ENCODE data around the gene ATP6V1B1. TPM values are rescaled to one million over a fixed set of nuclear protein-coding genes. Genes with fewer than 3 reads are reported as not detected.

The ATP6V1B1 gene
- total RNA-seq, 2 donors from 2014 or later: not detected

DNA sequence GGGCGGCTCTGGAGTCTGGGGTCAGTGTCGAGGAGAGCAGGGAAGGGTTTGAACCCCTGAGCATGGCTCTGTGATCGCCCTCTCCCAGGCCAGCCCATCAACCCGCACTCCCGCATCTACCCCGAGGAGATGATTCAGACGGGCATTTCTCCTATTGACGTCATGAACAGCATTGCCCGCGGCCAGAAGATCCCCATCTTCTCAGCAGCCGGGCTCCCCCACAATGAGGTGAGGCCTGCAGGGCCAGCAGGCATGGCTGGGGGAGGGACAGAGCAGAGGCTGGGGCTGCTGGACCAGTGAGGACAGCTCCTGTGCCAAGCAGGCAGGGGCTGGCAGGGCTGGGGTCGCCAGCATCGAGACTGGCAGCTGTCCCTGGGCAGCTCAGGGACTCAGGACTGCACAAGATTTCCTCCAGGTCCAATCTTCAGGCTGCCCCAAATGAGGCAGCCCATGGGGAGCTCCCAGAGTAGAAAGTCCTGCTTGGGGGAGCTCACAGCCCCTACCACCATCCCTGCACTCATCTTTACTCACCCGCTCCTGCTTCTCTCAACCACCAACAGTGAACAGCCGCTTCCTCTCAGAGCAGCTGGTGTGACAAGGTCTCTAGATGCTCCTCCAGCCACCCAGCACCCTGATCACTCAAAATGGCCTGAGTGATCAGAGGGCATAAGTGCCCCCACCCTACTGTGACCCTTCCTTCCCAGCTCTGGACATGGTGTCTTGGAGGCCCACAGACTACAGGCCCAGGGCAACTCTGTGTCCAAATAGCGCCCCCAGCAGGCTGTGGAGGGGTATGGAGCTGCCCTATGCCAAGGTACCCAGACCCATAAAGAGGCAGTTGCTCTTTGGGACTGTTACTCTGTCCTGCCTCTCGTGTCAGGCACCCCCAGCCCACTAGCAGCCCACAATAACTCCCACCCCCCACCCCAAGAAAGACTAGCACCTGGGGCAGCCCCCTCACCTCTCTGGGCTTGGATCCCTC is 24.4 kb downstream of the ATP6V1B1 start:
- peaks cover 24% of the 10 kb centered on the region for H3K27me3 Mint-ChIP-seq

DNA sequence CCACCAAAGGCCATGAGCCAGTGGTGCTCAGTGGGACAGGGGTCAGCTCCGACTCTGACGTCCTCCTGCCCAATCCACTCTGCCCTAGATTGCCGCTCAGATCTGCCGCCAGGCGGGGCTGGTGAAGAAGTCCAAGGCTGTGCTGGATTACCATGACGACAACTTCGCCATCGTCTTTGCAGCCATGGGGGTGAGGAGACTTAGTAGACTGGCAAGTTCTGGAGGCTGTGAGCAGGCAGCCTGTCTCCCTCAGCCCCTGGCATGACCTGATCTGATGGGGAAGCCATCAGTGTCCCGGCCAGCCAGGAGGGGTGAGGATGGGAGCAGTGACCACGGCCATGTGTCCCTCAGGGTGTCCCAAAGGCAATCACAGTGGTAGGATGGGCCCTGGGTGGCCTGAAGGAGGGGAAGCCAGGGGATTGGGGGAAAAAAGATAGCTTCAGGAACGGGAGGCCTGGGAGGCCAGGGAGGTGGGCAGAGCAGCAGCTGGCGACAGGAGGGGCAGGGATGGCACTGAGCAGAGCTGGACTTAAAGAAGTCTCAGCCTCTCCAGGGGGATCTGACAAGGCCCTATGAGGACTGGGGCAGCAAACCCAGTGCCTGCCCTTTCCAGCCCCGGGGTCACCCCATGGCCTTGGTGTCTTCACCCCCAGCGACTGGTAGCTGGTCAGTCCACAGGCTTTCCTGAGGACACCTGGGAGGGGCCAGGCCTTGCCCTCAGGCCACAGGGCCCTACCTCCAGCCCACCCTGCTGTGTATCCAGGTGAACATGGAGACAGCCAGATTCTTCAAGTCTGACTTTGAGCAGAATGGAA is 25.3 kb downstream of the ATP6V1B1 start:
- no peak overlapping the region for H3K4me3 Mint-ChIP-seq
- H3K4me1 Mint-ChIP-seq: peaks cover 5% of the 10 kb centered on the region
- H3K36me3 Mint-ChIP-seq (ENCODE audit: low read depth): no peaks in the 10 kb centered on the region
- H3K9me3 Mint-ChIP-seq: no peaks in the 10 kb centered on the region
- no peak overlapping the region for H3K27ac Mint-ChIP-seq
- H3K27me3 Mint-ChIP-seq: peaks cover 21% of the 10 kb centered on the region
- ATAC-seq (replicated peaks): no peak

More for the DNA sequence above, 24.4 kb downstream of the ATP6V1B1 start:
- Mint-ChIP-seq H3K27ac (no peak overlapping the region), H3K4me3 (no peak overlapping the region), H3K9me3 (no peaks in the 10 kb centered on the region), H3K36me3 (ENCODE audit: low read depth) (no peaks in the 10 kb centered on the region), H3K4me1 (peaks cover 5% of the 10 kb centered on the region)
- no peak for ATAC-seq (replicated peaks)

DNA sequence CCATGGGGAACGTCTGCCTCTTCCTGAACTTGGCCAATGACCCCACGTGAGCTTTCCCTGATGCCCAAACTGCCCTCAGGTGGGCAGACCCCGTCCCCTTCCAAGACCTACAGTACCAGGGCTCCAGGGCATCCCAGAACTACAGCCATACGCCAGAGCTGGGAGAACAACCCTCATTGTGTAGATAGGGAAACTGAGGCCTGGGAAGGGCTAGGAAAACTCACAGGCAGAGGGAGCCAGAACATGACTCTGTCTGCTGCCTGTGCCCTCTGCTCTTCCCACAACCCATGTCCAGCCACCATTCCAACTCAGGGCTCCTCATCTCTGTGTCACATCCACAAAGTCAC is 25.9 kb downstream of the ATP6V1B1 start:
- ATAC-seq (replicated peaks): no peak
- Mint-ChIP-seq H3K36me3 (ENCODE audit: low read depth) (no peaks in the 10 kb centered on the region), H3K4me1 (peaks cover 5% of the 10 kb centered on the region)

DNA sequence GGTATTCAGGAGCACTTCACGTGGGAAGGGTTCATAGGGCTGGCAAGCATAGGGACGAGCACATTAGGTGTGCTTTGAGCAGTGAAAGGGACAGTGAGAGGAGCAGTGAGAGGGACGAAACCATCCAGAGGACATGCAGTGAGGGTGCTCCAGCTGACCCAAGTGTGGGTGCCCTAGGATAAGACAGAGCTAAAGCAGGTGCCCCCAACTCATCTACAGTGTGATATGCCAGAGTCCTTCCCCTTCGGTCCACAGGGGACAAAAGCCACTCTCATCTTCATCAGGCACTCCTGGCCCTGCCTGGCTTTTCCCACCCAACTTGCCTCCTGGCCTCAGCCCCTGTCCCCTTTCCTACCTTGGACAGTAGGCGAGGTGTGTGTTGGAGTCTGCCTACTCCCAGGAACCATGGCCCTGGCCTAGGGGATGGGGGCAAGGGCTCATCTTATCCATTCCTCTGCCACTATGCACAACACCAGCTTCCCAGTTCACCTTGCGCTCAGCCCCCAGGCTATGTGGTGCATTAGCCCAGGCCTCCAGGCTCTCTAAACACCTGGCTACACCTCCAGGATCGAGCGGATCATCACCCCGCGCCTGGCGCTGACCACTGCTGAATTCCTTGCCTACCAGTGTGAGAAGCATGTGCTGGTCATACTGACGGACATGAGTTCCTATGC is 26.6 kb downstream of the ATP6V1B1 start:
- no peak for ATAC-seq (replicated peaks)
- H3K36me3 Mint-ChIP-seq (ENCODE audit: low read depth): no peaks in the 10 kb centered on the region
- no peaks in the 10 kb centered on the region for H3K9me3 Mint-ChIP-seq
- H3K4me3 Mint-ChIP-seq: no peak overlapping the region
- peaks cover 15% of the 10 kb centered on the region for H3K27me3 Mint-ChIP-seq
- no peak overlapping the region for H3K27ac Mint-ChIP-seq
- H3K4me1 Mint-ChIP-seq: peaks cover 5% of the 10 kb centered on the region

More for the DNA sequence above, 25.9 kb downstream of the ATP6V1B1 start:
- Mint-ChIP-seq H3K4me3 (no peak overlapping the region), H3K27ac (no peak overlapping the region), H3K9me3 (no peaks in the 10 kb centered on the region), H3K27me3 (peaks cover 17% of the 10 kb centered on the region)

DNA sequence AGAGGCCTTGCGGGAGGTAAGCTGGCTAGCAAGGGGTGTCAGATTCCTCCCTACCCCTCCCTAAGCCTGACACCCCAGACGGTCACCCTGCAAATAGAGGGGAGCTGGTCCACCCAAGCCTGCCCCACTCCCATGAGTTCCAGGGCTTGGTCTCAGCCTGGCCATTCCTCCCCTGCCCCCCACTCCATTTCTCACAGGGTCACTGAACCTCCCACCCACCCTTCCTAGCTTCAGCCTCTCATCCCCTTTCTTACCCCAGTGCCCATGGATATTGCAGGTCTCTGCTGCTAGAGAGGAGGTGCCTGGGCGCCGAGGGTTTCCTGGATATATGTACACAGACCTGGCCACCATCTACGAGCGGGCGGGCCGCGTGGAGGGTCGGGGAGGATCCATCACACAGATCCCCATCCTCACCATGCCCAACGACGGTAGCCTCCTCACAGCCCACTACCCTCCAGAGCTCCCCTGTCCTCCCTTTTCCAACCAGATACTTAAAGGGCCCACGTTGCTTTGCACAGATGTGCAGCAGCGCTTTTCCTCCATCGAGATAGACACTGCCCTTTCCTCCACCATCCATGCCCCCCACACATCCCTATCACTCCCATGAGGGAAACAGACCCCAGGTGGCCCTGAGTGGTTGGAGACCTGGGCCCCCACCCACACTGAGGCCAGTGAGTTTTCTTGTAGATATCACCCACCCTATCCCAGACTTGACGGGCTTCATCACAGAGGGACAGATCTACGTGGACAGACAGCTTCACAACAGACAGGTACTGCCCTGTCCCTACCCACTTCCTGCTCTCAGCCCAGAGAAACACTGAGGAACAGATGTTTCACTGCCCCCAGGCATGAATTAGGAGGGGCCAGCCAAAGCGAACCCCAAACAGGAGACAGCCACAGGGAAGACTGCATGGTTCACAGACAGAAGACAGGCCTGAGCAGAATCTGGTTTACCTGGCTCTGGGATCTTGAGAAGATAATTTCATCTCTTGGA is 27.5 kb downstream of the ATP6V1B1 start:
- Mint-ChIP-seq H3K9me3 (no peaks in the 10 kb centered on the region), H3K4me1 (peaks cover 5% of the 10 kb centered on the region), H3K27ac (no peak overlapping the region), H3K4me3 (no peak overlapping the region), H3K36me3 (ENCODE audit: low read depth) (no peaks in the 10 kb centered on the region), H3K27me3 (peaks cover 15% of the 10 kb centered on the region)
- ATAC-seq (replicated peaks): no peak

DNA sequence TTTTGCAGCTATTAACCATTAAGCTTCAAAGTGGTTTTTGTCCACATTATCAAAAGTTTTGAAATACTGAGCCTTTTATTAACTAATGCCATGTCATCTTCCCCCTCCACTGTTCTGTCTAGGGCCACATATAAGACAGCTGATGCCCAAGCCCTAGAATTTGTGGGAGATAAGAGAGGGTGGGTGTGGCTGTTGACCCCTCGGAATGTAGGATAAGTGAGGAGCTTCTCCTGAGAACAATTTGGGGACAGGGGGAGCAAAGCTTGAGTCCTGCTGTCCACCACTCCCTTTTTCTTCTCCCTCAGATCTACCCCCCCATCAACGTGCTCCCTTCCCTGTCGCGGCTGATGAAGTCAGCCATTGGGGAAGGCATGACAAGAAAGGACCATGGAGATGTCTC is 28.4 kb downstream of the ATP6V1B1 start:
- no peak for ATAC-seq (replicated peaks)
- Mint-ChIP-seq H3K9me3 (no peaks in the 10 kb centered on the region), H3K4me1 (peaks cover 5% of the 10 kb centered on the region), H3K4me3 (peak overlapping the region; percentile 80), H3K27ac (no peak overlapping the region), H3K27me3 (peaks cover 15% of the 10 kb centered on the region), H3K36me3 (ENCODE audit: low read depth) (no peaks in the 10 kb centered on the region)

DNA sequence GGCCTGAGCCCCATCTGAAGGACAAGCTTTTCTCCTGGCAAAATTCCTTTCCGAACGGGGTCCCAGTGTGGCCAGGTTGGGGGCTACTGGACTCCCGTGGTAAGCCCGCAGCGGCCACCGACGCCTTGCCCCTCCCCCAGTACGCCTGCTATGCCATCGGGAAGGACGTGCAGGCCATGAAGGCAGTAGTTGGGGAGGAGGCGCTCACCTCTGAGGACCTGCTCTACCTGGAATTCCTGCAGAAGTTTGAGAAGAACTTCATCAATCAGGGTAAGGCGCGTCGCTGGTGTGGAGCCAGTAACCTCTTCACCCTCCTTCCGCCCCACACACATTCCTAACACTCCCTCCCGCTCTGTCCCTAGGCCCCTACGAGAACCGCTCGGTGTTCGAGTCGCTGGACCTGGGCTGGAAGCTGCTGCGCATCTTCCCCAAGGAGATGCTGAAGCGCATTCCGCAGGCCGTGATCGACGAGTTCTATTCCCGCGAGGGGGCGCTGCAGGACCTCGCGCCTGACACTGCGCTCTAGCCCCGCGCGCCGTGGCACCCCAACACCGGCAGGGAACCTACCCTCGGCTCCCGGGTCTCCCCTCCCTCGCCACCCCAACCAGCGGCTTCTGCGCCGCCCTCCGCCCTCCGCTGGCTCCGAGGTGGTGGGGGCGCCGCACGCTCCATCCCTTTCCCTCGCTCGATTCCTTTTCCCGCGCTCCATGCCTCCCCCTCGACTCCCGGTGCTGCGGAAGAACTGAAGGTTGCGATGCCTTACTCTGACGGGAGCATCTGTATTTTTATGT is 29.1 kb downstream of the ATP6V1B1 start:
- peak overlapping the region; percentile 2 for H3K27ac Mint-ChIP-seq
- peak; percentile 99 for ATAC-seq (replicated peaks)
- H3K4me1 Mint-ChIP-seq: peaks cover 5% of the 10 kb centered on the region
- no peaks in the 10 kb centered on the region for H3K9me3 Mint-ChIP-seq
- H3K27me3 Mint-ChIP-seq: peaks cover 15% of the 10 kb centered on the region
- H3K36me3 Mint-ChIP-seq (ENCODE audit: low read depth): no peaks in the 10 kb centered on the region
- H3K4me3 Mint-ChIP-seq: peak overlapping the region; percentile 80

DNA sequence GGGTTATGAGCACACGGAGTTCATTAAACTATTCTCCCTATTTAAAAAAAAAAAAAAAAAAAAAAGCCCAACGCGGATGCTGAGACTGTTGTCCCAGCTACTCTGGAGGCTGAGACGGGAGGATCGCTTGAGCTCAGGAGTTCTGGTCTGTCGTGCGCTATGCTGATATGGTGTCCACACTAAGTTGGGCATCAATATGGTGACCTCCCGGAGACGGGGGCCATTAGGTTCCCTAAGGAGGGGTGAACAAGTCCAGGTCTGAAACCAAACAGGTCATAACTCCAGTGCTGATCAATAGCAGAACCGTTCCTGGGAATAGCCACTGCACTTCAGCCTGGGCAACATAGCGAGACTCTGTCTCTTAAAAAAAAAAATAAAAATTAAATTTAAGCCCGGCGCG is 29.8 kb downstream of the ATP6V1B1 start:
- Mint-ChIP-seq H3K4me1 (peaks cover 5% of the 10 kb centered on the region), H3K36me3 (ENCODE audit: low read depth) (no peaks in the 10 kb centered on the region), H3K4me3 (peak overlapping the region; percentile 80), H3K9me3 (no peaks in the 10 kb centered on the region), H3K27me3 (peaks cover 15% of the 10 kb centered on the region), H3K27ac (no peak overlapping the region)
- no peak for ATAC-seq (replicated peaks)

DNA sequence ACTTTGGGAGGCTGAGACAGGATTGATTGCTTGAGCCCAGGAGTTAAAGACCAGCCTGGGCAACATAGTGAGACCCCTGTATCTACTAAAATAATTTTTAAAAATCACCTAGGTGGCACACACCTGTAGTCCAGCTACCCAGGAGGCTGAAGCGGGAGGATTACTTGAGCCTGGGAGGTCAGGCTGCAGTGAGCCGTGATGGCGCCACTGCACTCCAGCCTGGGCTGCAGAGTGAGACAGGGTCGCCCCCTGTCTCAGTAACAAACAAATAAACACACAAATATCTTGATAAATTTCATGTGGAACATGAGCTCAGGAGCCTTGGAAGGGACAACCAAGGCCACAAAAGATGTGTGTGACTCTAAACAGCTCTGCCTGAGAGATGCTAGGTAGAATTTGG is 31.0 kb downstream of the ATP6V1B1 start:
- Mint-ChIP-seq H3K27me3 (peaks cover 12% of the 10 kb centered on the region), H3K4me3 (no peak overlapping the region), H3K36me3 (ENCODE audit: low read depth) (no peaks in the 10 kb centered on the region), H3K9me3 (no peaks in the 10 kb centered on the region), H3K27ac (no peak overlapping the region), H3K4me1 (peaks cover 5% of the 10 kb centered on the region)
- ATAC-seq (replicated peaks): no peak

DNA sequence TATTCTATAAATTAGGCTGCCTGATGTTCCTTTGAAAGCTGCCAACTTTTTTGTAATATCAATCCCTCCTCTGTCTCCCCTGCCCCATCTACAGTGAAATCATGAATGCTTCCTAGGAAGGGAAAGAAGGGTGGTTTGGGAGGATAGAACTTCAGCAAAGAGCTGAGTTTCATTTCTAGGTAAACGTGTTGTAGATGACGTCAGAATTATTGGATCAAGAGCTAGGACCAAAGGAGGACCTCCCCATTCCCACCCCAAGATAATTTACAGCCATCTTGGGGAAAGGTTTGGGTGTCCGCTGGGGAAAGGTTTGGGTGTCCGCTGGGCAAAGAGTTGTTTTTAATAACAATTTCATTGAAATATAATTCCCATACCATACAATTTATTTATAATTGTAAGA is 31.5 kb downstream of the ATP6V1B1 start:
- Mint-ChIP-seq H3K4me1 (peaks cover 5% of the 10 kb centered on the region), H3K4me3 (no peak overlapping the region), H3K36me3 (ENCODE audit: low read depth) (no peaks in the 10 kb centered on the region), H3K27ac (no peak overlapping the region), H3K27me3 (peaks cover 9% of the 10 kb centered on the region), H3K9me3 (no peaks in the 10 kb centered on the region)
- ATAC-seq (replicated peaks): no peak

DNA sequence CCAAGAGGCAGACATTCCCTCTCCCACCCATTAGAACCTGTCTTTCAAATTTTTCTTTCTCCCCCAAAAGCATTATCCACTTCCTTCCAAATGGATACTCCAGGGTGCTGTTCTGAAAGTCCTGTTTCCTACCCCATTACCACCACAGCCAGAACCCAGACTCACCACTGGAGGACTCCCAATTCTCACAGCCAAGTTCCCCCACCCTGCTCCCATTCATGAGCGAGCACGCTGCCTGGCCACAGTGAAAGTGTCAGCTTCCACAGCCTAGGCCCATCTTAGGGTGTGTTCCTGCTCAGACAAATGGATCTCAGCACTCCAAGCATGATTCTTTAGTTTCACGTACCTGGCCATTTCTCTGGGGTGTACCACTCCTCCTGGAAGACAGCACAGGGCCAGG is 38.9 kb downstream of the ATP6V1B1 start:
- Mint-ChIP-seq H3K9me3 (no peaks in the 10 kb centered on the region), H3K36me3 (ENCODE audit: low read depth) (no peaks in the 10 kb centered on the region), H3K4me1 (peaks cover 14% of the 10 kb centered on the region), H3K4me3 (no peak overlapping the region), H3K27me3 (peaks cover 3% of the 10 kb centered on the region), H3K27ac (no peak overlapping the region)
- ATAC-seq (replicated peaks): no peak

DNA sequence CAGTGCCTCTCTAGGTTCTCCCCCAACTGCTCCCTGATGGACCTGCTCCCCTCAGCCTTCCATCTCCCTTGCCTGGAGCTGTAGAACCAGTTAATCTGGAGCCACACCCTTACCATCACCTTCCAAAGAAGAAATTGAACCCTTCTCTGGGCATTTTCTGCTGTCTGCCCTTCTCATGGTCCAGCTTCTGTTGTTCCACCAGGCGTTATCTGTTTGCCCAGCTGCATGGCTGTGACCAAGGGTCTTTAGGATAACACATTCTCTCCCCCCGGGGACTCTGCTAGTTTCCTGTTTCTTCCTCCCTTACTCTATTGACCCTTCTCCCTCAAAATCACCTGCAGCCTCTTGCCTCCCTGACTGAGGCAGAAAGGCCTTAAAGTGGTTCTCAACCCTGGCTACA is 39.5 kb downstream of the ATP6V1B1 start:
- Mint-ChIP-seq H3K27me3 (peaks cover 3% of the 10 kb centered on the region), H3K27ac (peak overlapping the region; percentile 28), H3K36me3 (ENCODE audit: low read depth) (no peaks in the 10 kb centered on the region), H3K9me3 (no peaks in the 10 kb centered on the region), H3K4me1 (peaks cover 14% of the 10 kb centered on the region), H3K4me3 (no peak overlapping the region)
- no peak for ATAC-seq (replicated peaks)

Data from activated T-helper 17 cell treated with anti-CD3 and anti-CD28 coated beads, Interleukin-2, amount 50 U/mL, for 72 hours (primary cell).